AG20443 (cell line): ENCODE data around the gene JMJD4.

ENCODE experiments used
- DNase-seq: peaks from one replicate; pipeline ENCODE4 v3.0.0; 2012; ENCODE audit warnings: low spot score, mixed read lengths

Gene JMJD4

GRCh38 chr1:227768640-227769039 is 33.5 kb upstream of the JMJD4 start:
- DNase-seq, result no peak

DNA sequence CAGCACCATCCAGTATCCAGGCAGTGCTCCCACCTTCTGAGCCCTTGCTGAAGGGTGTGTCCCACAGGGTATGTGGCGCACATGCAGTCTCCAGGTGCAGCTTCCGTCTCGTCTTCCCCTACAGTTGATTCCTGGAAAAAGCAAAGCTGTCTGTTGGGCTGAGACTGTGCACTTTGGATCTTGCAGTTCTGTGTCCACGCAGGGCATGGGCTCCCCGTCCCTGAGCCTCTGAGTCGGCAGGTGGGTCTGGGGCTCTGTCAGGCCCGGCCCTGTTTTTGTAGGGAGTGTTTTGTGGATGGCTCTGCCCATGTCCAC is 33.0 kb upstream of the JMJD4 start:
- no peak for DNase-seq

DNA sequence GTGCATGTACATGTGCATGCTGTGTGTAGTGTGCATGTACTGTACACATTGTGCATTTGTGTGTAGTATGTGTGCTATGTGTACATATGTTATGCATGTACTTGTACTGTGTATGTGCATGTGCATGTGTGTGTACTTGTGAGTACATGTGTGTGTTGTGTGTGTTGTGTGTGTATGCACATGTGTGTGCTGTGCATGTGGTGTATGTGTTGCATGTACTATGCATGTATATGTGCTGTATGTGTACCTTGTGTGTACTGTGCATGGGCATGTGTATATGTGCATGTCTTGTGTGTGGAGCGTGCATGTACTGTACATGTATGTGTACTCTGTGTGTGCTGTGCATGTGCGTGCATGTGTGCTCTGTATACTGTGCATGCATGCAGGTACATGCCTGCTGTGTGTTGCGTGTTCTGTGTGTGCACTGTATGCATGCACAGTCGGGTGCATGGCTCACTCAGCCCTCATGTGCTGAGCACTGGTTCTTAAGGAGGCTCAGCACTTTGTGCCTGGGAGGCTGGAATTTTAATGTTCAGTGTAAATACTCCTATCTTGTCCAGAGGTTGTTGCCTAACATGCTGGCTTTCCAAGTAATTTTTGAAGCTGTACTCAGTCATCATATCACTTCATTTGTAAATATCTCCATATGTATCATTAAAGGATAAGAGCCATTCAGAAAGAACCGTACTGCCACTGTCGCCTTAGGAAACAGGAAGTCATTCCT is 32.5 kb upstream of the JMJD4 start:
- no peak for DNase-seq

- DNase-seq, result no peak
Observed at GRCh38 chr1:227766653-227767277, 31.7 kb upstream of the JMJD4 start.

DNA sequence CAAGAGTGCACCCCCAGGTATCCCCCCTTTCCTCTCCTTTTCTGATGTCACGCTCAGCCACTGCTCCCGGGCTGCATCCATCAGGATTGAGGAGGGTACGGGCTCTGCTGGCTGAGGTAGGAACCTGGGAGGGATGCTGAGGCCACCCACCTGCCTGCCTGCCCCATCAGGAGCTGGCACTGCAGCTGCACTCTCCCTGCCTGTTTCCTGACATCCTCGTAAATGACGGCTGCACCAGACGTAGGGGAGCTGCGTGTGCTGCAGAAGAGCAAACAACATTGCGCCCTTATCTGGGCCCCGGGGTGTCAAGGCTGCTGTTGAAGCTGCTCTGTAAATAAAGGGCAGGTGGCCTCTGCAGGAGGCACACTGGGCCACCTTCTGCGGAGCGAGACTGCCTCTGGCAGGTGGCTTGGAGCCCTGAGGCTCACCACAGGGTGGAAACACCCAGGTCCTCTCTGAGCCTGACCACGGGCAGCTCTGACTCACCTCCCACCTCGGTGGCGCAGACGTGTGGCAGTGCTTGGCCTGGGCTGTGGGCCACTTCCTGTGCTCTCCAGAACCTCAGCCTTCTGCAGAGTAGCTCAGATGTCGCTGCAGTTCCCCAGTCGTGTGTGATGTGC is 31.0 kb upstream of the JMJD4 start:
- no peak for DNase-seq

DNA sequence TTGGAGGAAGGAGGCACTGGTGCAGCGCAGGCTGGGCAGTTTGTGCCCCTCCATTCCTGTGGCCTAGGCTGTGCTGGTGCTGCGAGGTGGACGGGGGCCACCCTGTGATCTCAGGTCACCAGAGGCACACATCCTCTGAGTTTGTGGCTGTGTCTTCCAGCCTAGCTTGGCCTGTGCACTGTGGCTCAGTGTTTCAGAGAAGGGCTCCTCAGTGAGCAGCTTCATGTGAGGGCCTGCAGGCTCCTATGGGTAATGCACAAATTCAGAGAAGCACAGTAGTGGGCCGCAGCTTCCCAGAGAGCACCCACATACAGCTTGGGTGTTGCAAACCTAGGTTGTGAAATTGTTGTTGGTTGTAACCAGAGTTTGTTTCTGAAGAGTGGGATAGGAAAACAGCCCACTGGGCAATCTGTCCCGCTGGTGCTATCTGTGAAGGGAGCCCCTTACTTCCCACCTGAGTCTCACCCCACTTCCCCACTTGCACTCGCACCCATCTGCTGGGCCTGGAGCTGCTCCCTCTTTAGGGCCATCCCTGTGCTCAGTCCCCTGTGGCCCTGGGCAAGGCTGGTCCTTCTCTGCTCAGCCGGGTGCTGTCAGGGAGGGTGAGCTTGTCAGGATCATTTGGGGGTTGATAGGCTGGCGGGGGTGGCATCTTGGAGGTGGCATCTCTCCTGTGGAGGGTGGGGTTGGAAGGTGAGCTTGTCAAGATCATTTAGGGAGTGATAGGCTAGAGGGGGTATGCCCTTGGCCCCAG is 30.3 kb upstream of the JMJD4 start:
- no peak for DNase-seq

DNA sequence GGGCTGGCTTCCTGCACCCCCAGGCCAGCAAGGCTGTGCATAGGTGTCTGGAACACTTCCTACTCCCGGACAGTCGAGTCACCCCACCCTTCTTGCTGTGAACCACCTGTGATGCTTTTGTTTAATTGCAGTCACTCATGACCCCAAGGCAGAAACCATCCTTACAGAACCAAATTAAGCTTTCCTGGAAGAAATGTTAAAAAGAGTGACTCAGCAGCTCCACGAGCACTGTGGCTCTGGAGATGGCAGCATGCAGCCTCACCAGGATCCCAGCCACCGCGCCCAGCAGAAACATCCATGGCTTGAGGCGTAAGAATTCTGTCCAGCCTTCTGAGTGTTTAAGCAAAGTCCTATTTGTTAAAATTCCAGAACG is 28.9 kb upstream of the JMJD4 start:
- peak; percentile 52 for DNase-seq

DNA sequence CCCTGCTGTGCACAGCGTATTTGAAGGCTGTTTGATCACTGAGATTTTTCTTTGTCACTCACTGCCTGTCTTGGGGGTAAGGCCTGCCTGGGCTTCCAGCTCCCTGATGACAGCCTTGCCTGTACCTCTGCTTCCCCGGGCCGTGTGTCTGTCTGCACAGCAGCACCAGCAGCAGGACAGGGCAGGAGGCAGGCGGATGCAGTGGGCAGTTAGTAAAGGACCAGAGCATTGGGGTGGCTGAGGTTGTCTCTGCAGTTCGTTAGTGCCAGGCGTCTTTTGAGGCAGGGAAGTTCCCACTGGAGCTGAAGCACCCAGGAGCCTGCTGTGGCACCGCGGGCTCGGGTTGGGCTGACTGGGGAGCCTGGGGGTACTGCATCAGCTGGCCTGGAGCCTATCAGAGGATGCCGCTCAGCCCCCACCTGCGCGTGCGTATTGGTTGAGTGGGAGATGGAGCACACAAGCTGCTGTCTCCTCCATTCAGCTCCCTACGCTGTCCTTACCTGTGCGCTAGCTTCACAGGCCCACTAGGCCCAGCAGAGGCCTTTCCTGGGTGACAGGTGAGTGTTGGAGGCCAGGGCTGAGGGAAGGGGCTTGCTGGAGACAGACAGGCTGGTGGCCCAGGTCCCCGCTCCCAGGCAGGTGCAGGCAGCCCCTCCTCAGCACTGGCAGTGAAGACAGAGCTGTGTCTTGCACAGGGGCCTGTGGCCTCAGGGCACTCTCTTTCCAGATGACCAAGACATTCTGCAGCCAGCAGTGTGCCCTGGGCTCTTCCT is 28.3 kb upstream of the JMJD4 start:
- DNase-seq, result no peak

- DNase-seq, result peak; percentile 94
Observed at GRCh38 chr1:227762231-227762911, 27.3 kb upstream of the JMJD4 start.

GRCh38 chr1:227761621-227762230 is 26.6 kb upstream of the JMJD4 start:
- DNase-seq, result no peak

GRCh38 chr1:227760377-227760776 is 25.3 kb upstream of the JMJD4 start:
- no peak for DNase-seq

DNA sequence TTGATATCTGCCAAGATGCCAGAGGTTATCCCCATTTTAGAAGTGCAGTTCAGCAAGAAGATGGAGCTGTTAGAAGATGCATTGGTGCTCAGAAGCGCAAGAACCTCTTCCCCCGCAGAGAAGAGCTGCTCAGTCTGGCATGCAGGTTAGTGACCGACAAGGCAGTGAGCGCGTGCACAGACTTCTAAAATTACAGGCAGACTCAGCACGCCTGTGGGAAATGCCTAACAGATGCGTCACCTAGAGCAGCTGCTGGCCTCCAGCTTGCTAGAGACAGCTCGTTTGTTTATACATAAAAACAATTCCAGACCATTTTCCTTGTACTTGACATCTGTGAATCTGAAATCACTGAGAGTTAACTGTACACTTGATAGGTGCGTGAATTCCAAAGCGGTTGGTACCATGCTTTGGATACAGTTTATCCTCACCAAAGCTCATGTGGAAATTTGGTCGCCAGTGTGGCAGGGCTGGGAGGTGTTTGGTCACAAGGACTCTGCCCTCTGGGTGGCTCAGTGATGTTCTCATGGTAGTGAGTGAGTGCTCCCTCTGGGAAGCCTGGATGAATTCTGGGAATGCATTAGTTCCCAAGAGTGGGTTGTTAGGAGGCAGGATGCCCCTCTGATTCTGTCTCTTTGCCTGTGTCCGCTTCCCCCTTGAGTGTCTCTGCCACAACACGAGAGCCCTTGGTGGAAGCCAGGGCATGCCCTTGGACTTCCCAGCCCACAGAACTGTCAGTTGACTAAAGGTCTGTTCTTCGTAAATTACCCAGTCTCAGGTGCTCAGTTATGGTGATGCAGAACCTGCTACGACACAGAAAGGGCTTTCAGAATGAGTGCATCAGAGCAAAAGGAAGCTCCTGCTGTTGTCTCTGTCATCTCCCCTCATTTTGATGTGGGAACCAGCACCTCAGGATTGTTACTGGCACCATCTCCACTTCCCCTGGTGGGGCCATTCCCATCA is 24.5 kb upstream of the JMJD4 start:
- peak; percentile 95 for DNase-seq

DNA sequence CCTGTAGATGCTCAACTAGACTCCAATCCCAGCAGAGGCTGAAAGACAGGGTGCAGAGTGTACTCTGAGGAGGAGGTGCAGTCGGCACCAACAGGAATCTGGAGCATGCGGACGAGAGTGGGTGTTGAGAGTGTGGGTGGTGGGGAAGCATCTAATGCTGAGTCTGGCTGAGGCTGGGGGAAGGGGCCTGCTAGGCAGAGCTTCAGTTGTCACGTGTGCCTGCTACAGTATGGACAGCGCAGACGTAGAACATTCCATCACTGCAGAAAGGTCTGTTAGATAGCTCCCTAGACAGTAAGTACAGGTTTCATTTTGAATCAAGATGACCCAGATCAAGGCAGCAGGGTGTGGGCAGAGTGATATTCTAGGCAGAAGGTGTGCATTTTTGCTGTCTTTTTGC is 23.3 kb upstream of the JMJD4 start:
- no peak for DNase-seq

GRCh38 chr1:227757781-227758180 is 22.7 kb upstream of the JMJD4 start:
- no peak for DNase-seq

DNA sequence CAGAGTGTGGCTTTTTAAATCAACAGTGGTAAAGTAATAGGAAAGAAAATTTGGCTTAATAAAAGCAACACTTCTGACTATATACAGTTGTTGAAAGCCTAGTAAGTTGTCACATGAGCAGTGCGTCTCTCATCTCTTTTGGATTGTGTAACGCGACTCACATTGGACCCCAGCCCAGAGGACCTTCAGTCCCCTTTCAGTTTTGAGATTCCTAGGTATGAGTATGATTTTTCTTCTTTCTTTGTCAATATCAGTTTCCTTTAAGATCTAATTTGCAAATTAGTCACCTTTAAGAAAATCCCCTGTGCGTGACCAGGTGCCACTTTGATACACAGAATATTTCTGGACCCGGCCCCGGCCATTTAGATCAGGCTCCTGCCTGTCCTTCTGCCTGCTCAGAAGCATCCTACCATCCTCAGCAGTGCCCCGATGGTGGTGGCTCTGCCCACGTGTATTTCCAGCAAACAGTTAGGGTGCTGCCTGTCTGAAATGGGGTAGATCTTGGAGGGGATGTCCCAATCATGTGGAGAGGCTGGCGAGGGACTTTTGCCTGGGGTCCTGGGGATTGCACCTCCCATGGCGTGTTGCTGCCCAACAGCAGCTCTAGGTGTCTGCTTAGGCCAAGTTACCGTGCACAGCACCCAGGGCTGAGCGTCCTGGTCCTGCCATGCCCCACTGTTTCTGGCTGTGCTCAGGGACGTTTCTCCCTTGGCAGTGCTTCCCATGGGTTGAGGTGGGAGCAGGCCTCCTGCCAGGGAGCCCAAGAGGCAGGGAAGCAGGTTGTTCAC is 21.3 kb upstream of the JMJD4 start:
- DNase-seq, result no peak

GRCh38 chr1:227754958-227755357 is 19.9 kb upstream of the JMJD4 start:
- DNase-seq, result no peak

- DNase-seq, result peak; percentile 69
Observed at GRCh38 chr1:227753999-227754711, 19.1 kb upstream of the JMJD4 start.

- DNase-seq, result no peak
Observed at GRCh38 chr1:227749916-227750710, 15.0 kb upstream of the JMJD4 start.
